Measurements from ENCODE around the gene ADISSP.

- TF ChIP-seq CTCF (IDR thresholded peaks at IDR 0.05; ENCODE audit: insufficient read depth, low read length, poor library complexity, severe bottlenecking) (no peak), EZH2phosphoT487 (conservative IDR thresholded peaks at IDR 0.05; ENCODE audit: low read length) (no peak)
Observed at GRCh38 chr20:3754276-3754630, 13.3 kb downstream of the ADISSP start.

All from SU-DHL-6 (cell line).